Ectodermal cell (in vitro differentiated cells): ENCODE data around the gene CFAP46.

Experiments used
- H3K27ac ChIP-seq: 2 replicates; pipeline ENCODE4 v1.7.0; 2013; ENCODE audit warnings: mild to moderate bottlenecking, low read depth, low read length; ENCODE audit not compliant: insufficient read depth, poor library complexity, severe bottlenecking
- H3K27me3 ChIP-seq: 2 replicates; pipeline ENCODE4 v1.7.0; 2013; ENCODE audit warnings: mild to moderate bottlenecking, low read length; ENCODE audit not compliant: insufficient read depth, control insufficient read depth, poor library complexity, severe bottlenecking
- H3K36me3 ChIP-seq: one replicate; pipeline ENCODE4 v1.7.0; 2013; ENCODE audit warnings: low read length; ENCODE audit not compliant: control insufficient read depth, insufficient read depth
- H3K4me1 ChIP-seq: one replicate; pipeline ENCODE4 v1.7.0; 2013; ENCODE audit warnings: low read length; ENCODE audit not compliant: control insufficient read depth, insufficient read depth
- H3K4me3 ChIP-seq: 2 replicates; pipeline ENCODE4 v1.7.0; 2013; ENCODE audit warnings: low read depth, low read length, control low read depth; ENCODE audit not compliant: insufficient read depth
- H3K9me3 ChIP-seq: 2 replicates; pipeline ENCODE4 v1.7.0; 2013; ENCODE audit warnings: mild to moderate bottlenecking, low read length, moderate library complexity; ENCODE audit not compliant: control insufficient read depth
- WGBS, 2 experiments: methylation state at CpG; one replicate each; pipeline ENCODE4 v1.1.7; 2013; ENCODE audit warnings: missing lambda C conversion rate in 2 of 2; 5-methylcytosine and 5-hydroxymethylcytosine counted together

Gene CFAP46

GRCh38 chr10:132885451-132886210 is 56.7 kb downstream of the CFAP46 start:
- Histone ChIP-seq H3K4me3 (no peak overlapping the region), H3K9me3 (no peaks in the 10 kb centered on the region), H3K27ac (no peak overlapping the region), H3K27me3 (no peaks in the 10 kb centered on the region), H3K4me1 (peaks cover 2% of the 10 kb centered on the region), H3K36me3 (no peaks in the 10 kb centered on the region)
- WGBS, 2 experiments, result 92 to 93% methylated on average over 31 of the region's 31 CpGs

GRCh38 chr10:132884691-132885271 is 57.6 kb downstream of the CFAP46 start:
- H3K9me3 ChIP-seq, result no peaks in the 10 kb centered on the region
- no peaks in the 10 kb centered on the region for H3K36me3 ChIP-seq
- peaks cover under 1% of the 10 kb centered on the region for H3K4me1 ChIP-seq
- no peak overlapping the region for H3K27ac ChIP-seq
- H3K27me3 ChIP-seq, result no peaks in the 10 kb centered on the region
- WGBS, 2 experiments, result 94% methylated on average over 28 of the region's 28 CpGs
- H3K4me3 ChIP-seq, result no peak overlapping the region

- WGBS, 2 experiments, result 87 to 88% methylated on average over 18 of the region's 18 CpGs
These were observed 58.3 kb downstream of the CFAP46 start for GRCh38 chr10:132884041-132884440.

GRCh38 chr10:132883391-132883881 is 58.9 kb downstream of the CFAP46 start:
- WGBS, 2 experiments, result 86 to 89% methylated on average over 20 of the region's 20 CpGs
- no peaks in the 10 kb centered on the region for H3K36me3 ChIP-seq
- peaks cover 7% of the 10 kb centered on the region for H3K4me1 ChIP-seq
- H3K9me3 ChIP-seq, result no peaks in the 10 kb centered on the region
- no peak overlapping the region for H3K4me3 ChIP-seq
- no peak overlapping the region for H3K27ac ChIP-seq
- no peaks in the 10 kb centered on the region for H3K27me3 ChIP-seq

More at GRCh38 chr10:132884041-132884440, 58.3 kb downstream of the CFAP46 start:
- Histone ChIP-seq H3K9me3 (no peaks in the 10 kb centered on the region), H3K4me1 (peaks cover under 1% of the 10 kb centered on the region), H3K36me3 (no peaks in the 10 kb centered on the region), H3K27ac (no peak overlapping the region), H3K4me3 (no peak overlapping the region), H3K27me3 (no peaks in the 10 kb centered on the region)

GRCh38 chr10:132882069-132882951 is 60.1 kb downstream of the CFAP46 start:
- no peak overlapping the region for H3K4me3 ChIP-seq
- no peaks in the 10 kb centered on the region for H3K27me3 ChIP-seq
- H3K36me3 ChIP-seq, result no peaks in the 10 kb centered on the region
- no peaks in the 10 kb centered on the region for H3K9me3 ChIP-seq
- peaks cover 9% of the 10 kb centered on the region for H3K4me1 ChIP-seq
- 93 to 95% methylated on average over 18 of the region's 18 CpGs for WGBS, 2 experiments
- no peak overlapping the region for H3K27ac ChIP-seq

- 92 to 94% methylated on average over 23 of the region's 23 CpGs for WGBS, 2 experiments
- Histone ChIP-seq H3K4me3 (no peak overlapping the region), H3K36me3 (no peaks in the 10 kb centered on the region), H3K27ac (no peak overlapping the region), H3K27me3 (no peaks in the 10 kb centered on the region), H3K9me3 (no peaks in the 10 kb centered on the region), H3K4me1 (peaks cover 9% of the 10 kb centered on the region)
These were observed 61.0 kb downstream of the CFAP46 start for GRCh38 chr10:132881186-132881920.

- 94% methylated on average over 35 of the region's 35 CpGs for WGBS, 2 experiments
- no peaks in the 10 kb centered on the region for H3K36me3 ChIP-seq
- no peak overlapping the region for H3K4me3 ChIP-seq
- no peaks in the 10 kb centered on the region for H3K27me3 ChIP-seq
- H3K9me3 ChIP-seq, result no peaks in the 10 kb centered on the region
- peaks cover 9% of the 10 kb centered on the region for H3K4me1 ChIP-seq
- no peak overlapping the region for H3K27ac ChIP-seq
These were observed 62.0 kb downstream of the CFAP46 start for GRCh38 chr10:132880128-132880981.

GRCh38 chr10:132879408-132880127 is 62.8 kb downstream of the CFAP46 start:
- no peak overlapping the region for H3K27ac ChIP-seq
- H3K4me3 ChIP-seq, result no peak overlapping the region
- WGBS, 2 experiments, result 84 to 85% methylated on average over 38 of the region's 38 CpGs
- no peaks in the 10 kb centered on the region for H3K9me3 ChIP-seq
- peaks cover 9% of the 10 kb centered on the region for H3K4me1 ChIP-seq
- no peaks in the 10 kb centered on the region for H3K36me3 ChIP-seq
- H3K27me3 ChIP-seq, result no peaks in the 10 kb centered on the region
